Prostate gland (tissue), 2 donors: ENCODE results near the gene CUX1. TPM values are rescaled to one million over a fixed set of nuclear protein-coding genes. Genes with fewer than 3 reads are reported as not detected.

ENCODE experiments used
- DNase-seq: peaks from one replicate; pipeline ENCODE4 v3.0.0-alpha.2; 2019; ENCODE audit warnings: low spot score
- H3K27ac ChIP-seq, 2 donors: fragments of 200-600 bp; sonication (generic); 2 replicates each; pipeline ENCODE4 v1.5.1; 2017 to 2019
- H3K27me3 ChIP-seq: fragments of 200-600 bp; sonication (generic); replicated peaks from 2 replicates; pipeline ENCODE4 v1.5.1; 2019; ENCODE audit not compliant: insufficient read depth
- H3K36me3 ChIP-seq, 2 donors: fragments of 200-600 bp; sonication (generic); 1 replicate in 1 of 2; 2 replicates in 1 of 2; pipeline versions ENCODE4 v1.5.1 to v1.8.1; 2017 to 2019
- H3K4me1 ChIP-seq: fragments of 200-600 bp; sonication (generic); replicated peaks from 2 replicates; pipeline ENCODE4 v1.5.1; 2019
- H3K4me3 ChIP-seq, 2 donors: fragments of 200-600 bp; sonication (generic); 2 replicates each; pipeline ENCODE4 v1.5.1; 2017 to 2019
- H3K9me3 ChIP-seq: fragments of 200-600 bp; sonication (generic); 2 replicates; pipeline ENCODE4 v1.5.1; 2017
- CTCF ChIP-seq, 4 experiments: fragments of 200-600 bp in 2 of 4; fragments of 450-650 bp in 2 of 4; sonication (generic) in 2 of 4; IDR thresholded peaks; 1 replicate in 3 of 4; 2 replicates in 1 of 4; pipeline ENCODE4 v1.5.1; 2016 to 2019; ENCODE audit warnings: antibody characterized with exemption in 4 of 4, mild to moderate bottlenecking in 2 of 4, moderate library complexity in 2 of 4
- POLR2A ChIP-seq: fragments of 450-650 bp; IDR thresholded peaks from one replicate; pipeline ENCODE4 v1.6.1; 2016; ENCODE audit warnings: antibody characterized with exemption, mild to moderate bottlenecking
- POLR2AphosphoS5 ChIP-seq: sonication (generic); formaldehyde crosslinking; IDR thresholded peaks from one replicate; pipeline ENCODE4 v1.6.1; 2017; ENCODE audit warnings: antibody characterized with exemption
- WGBS: methylation state at CpG from one replicate; pipeline ENCODE4 v1.1.5; 2018; 5-methylcytosine and 5-hydroxymethylcytosine counted together
- intact Hi-C: fragments of 100-400 bp; cut with DNase I; formaldehyde crosslinking; loops from one replicate; pipeline ENCODE4 v1.14.2; 2022
- total RNA-seq, 2 donors: library from RNA; depleted of rRNA; stranded (reverse); fragments of >200 nt; gene quantifications; one replicate each; pipeline ENCODE4 v1.1.0, GENCODE V29; 2016

CUX1 gene
- total RNA-seq, 2 donors from 2014 or later: 96.3 to 99.2 TPM

- no peak for TF ChIP-seq POLR2A
- intact Hi-C loops: no loop called here
- Histone ChIP-seq H3K27me3 (no peaks in the 10 kb centered on the region), H3K36me3 (no peaks in the 10 kb centered on the region), H3K4me1 (no peaks in the 10 kb centered on the region), H3K4me3 (no peak overlapping the region), H3K27ac (peak overlapping the region; percentile 70 to 72), H3K9me3 (no peaks in the 10 kb centered on the region)
- WGBS: 68% methylated on average over 7 of the region's 7 CpGs
- no peak for DNase-seq
Measured at GRCh38 chr7:101869901-101870290, 52.5 kb downstream of the CUX1 start.

GRCh38 chr7:101870361-101871062, 53.1 kb downstream of the CUX1 start:
- Histone ChIP-seq H3K4me1 (no peaks in the 10 kb centered on the region), H3K4me3 (no peak overlapping the region), H3K9me3 (no peaks in the 10 kb centered on the region), H3K36me3 (no peaks in the 10 kb centered on the region), H3K27me3 (no peaks in the 10 kb centered on the region), H3K27ac (peak overlapping the region; percentile 70 to 72)
- WGBS: 38% methylated on average over 12 of the region's 12 CpGs
- DNase-seq: peak; percentile 59
- TF ChIP-seq POLR2AphosphoS5 (peak; percentile 39), POLR2A (no peak), CTCF (IDR thresholded peaks at IDR 0.05) (peak in 2 of 4 experiments; percentile 52 to 57)
- intact Hi-C loops: no loop called here

- intact Hi-C loops: no loop called here
- Histone ChIP-seq H3K27me3 (no peaks in the 10 kb centered on the region), H3K36me3 (no peaks in the 10 kb centered on the region), H3K27ac (peak overlapping the region; percentile 70 to 72), H3K4me3 (no peak overlapping the region), H3K4me1 (no peaks in the 10 kb centered on the region), H3K9me3 (no peaks in the 10 kb centered on the region)
- 88% methylated on average over 9 of the region's 9 CpGs for WGBS
- no peak for DNase-seq
- TF ChIP-seq CTCF (IDR thresholded peaks at IDR 0.05): no peak
- TF ChIP-seq POLR2A: no peak
- no peak for TF ChIP-seq POLR2AphosphoS5
Measured at GRCh38 chr7:101871351-101871750, 53.9 kb downstream of the CUX1 start.

GRCh38 chr7:101874028-101874427, 56.6 kb downstream of the CUX1 start:
- intact Hi-C loops: no loop called here
- 54% methylated on average over 5 of the region's 5 CpGs for WGBS
- Histone ChIP-seq H3K27me3 (no peaks in the 10 kb centered on the region), H3K4me1 (no peaks in the 10 kb centered on the region), H3K27ac (no peak overlapping the region), H3K9me3 (no peaks in the 10 kb centered on the region), H3K36me3 (no peaks in the 10 kb centered on the region), H3K4me3 (no peak overlapping the region)
- TF ChIP-seq POLR2A (no peak), POLR2AphosphoS5 (no peak), CTCF (IDR thresholded peaks at IDR 0.05) (no peak)
- DNase-seq: no peak

- TF ChIP-seq CTCF (IDR thresholded peaks at IDR 0.05): no peak
- TF ChIP-seq POLR2AphosphoS5: peak; percentile 19
- TF ChIP-seq POLR2A: no peak
- Histone ChIP-seq H3K27me3 (no peaks in the 10 kb centered on the region), H3K27ac (peak overlapping the region; percentile 1 to 15), H3K36me3 (no peaks in the 10 kb centered on the region), H3K4me3 (no peak overlapping the region), H3K4me1 (peaks cover 6% of the 10 kb centered on the region), H3K9me3 (no peaks in the 10 kb centered on the region)
- WGBS: 54% methylated on average over 11 of the region's 11 CpGs
- intact Hi-C loops: no loop called here
- no peak for DNase-seq
Measured at GRCh38 chr7:101875283-101875846, 57.9 kb downstream of the CUX1 start.
